Prostate gland (tissue), 2 donors: ENCODE data around the gene CST11. TPM values are rescaled to one million over a fixed set of nuclear protein-coding genes. Genes with fewer than 3 reads are reported as not detected.
A peak's percentile ranks its signal among the peaks of the same experiment; 100 is the strongest.

Experiments used
- DNase-seq: peaks from one replicate; pipeline ENCODE4 v3.0.0-alpha.2; 2019; ENCODE audit warnings: low spot score
- H3K27ac ChIP-seq, 2 donors: fragments of 200-600 bp; sonication (generic); 2 replicates each; pipeline ENCODE4 v1.5.1; 2017 to 2019
- H3K27me3 ChIP-seq: fragments of 200-600 bp; sonication (generic); replicated peaks from 2 replicates; pipeline ENCODE4 v1.5.1; 2019; ENCODE audit not compliant: insufficient read depth
- H3K36me3 ChIP-seq, 2 donors: fragments of 200-600 bp; sonication (generic); 1 replicate in 1 of 2; 2 replicates in 1 of 2; pipeline versions ENCODE4 v1.5.1 to v1.8.1; 2017 to 2019
- H3K4me1 ChIP-seq: fragments of 200-600 bp; sonication (generic); replicated peaks from 2 replicates; pipeline ENCODE4 v1.5.1; 2019
- H3K4me3 ChIP-seq, 2 donors: fragments of 200-600 bp; sonication (generic); 2 replicates each; pipeline ENCODE4 v1.5.1; 2017 to 2019
- H3K9me3 ChIP-seq: fragments of 200-600 bp; sonication (generic); 2 replicates; pipeline ENCODE4 v1.5.1; 2017
- POLR2A ChIP-seq: fragments of 450-650 bp; IDR thresholded peaks from one replicate; pipeline ENCODE4 v1.6.1; 2016; ENCODE audit warnings: antibody characterized with exemption, mild to moderate bottlenecking
- POLR2AphosphoS5 ChIP-seq: sonication (generic); formaldehyde crosslinking; IDR thresholded peaks from one replicate; pipeline ENCODE4 v1.6.1; 2017; ENCODE audit warnings: antibody characterized with exemption
- WGBS: methylation state at CpG from one replicate; pipeline ENCODE4 v1.1.5; 2018; 5-methylcytosine and 5-hydroxymethylcytosine counted together
- intact Hi-C: fragments of 100-400 bp; cut with DNase I; formaldehyde crosslinking; loops from one replicate; pipeline ENCODE4 v1.14.2; 2022
- total RNA-seq, 2 donors: library from RNA; depleted of rRNA; stranded (reverse); fragments of >200 nt; gene quantifications; one replicate each; pipeline ENCODE4 v1.1.0, GENCODE V29; 2016
- TF ChIP-seq, protein P1 (sequence below), 4 experiments: fragments of 200-600 bp in 2 of 4; fragments of 450-650 bp in 2 of 4; sonication (generic) in 2 of 4; IDR thresholded peaks; 1 replicate in 3 of 4; 2 replicates in 1 of 4; pipeline ENCODE4 v1.5.1; 2016 to 2019; ENCODE audit warnings: antibody characterized with exemption in 4 of 4, mild to moderate bottlenecking in 2 of 4, moderate library complexity in 2 of 4

CST11 gene
- total RNA-seq, 2 donors from 2014 or later = not detected

DNA sequence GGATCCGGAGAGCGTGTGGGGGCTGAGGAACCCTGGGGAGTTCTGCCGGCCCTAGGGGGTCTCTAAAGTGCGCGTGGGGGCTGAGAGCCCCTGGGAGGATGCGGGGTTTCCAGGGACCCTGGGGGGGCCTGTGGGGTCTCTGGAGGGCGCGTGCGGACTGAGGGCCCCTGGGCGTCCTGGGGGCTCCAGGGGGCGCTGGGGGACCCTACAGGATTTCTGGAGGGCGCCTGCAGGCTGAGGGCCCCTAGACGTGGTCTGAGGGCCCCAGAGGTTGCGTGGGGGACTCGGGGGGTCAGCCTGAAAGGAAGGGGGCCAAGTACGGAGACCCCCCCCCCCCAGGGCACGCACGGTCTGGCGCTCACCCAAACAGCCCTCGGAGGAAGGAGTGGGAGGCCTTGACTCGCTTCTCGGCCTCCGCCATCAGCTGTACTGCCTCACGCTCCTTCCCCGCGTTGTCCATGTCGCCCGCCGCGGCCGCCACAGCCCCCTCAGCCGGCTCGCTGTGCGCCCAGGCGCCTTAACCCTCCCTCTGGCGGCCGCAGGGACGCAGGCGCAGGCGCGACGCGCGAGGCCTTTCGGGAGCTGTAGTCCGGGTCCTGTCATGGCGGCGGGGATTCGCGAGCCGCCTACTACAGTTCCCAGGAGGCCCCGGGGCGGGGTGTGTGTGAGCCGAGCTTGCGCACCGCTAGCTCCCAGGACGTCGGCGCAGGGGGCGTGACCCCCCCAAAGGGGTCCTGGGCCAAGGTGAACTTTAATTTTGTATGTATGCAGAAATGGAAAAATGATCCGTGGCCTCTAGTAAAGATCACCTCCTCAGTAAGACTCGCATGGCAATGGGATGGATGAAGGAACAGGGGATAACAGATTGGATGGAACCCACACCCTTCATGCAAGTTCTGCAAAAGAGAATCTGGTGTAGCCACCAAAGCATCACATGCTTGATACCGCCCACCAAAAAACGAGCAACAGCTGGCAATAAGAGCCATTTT lies 31.4 kb downstream of the CST11 start, which contains the start of gene NAPB:
Gene NAPB, minus strand, starts transcription at position 546 of the 989 bp plus-strand sequence. Its CDS starts 86 bp downstream, at position 460.
- TF ChIP-seq, protein P1, sequence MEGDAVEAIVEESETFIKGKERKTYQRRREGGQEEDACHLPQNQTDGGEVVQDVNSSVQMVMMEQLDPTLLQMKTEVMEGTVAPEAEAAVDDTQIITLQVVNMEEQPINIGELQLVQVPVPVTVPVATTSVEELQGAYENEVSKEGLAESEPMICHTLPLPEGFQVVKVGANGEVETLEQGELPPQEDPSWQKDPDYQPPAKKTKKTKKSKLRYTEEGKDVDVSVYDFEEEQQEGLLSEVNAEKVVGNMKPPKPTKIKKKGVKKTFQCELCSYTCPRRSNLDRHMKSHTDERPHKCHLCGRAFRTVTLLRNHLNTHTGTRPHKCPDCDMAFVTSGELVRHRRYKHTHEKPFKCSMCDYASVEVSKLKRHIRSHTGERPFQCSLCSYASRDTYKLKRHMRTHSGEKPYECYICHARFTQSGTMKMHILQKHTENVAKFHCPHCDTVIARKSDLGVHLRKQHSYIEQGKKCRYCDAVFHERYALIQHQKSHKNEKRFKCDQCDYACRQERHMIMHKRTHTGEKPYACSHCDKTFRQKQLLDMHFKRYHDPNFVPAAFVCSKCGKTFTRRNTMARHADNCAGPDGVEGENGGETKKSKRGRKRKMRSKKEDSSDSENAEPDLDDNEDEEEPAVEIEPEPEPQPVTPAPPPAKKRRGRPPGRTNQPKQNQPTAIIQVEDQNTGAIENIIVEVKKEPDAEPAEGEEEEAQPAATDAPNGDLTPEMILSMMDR (IDR thresholded peaks at IDR 0.05) = peak; percentile 35 to 92 (median 62)
- TF ChIP-seq POLR2AphosphoS5 = peak; percentile 97
- TF ChIP-seq POLR2A = peak; percentile 95
- H3K9me3 ChIP-seq = no peaks in the 10 kb centered on the region
- peaks cover 4% of the 10 kb centered on the region for H3K4me1 ChIP-seq
- no peaks in the 10 kb centered on the region for H3K36me3 ChIP-seq
- H3K4me3 ChIP-seq = peak within 1 kb of the TSS; percentile 83 to 86
- WGBS = under 1% methylated on average over 61 of the region's 64 CpGs
- DNase-seq = peak; percentile 93
- H3K27ac ChIP-seq = peak within 1 kb of the TSS; percentile 85 to 86
- no peaks in the 10 kb centered on the region for H3K27me3 ChIP-seq
- intact Hi-C loops = loop anchor here (5.0 to 10.0 kb wide), 2 partner anchors 59 to 214 kb away; partner anchors contain the start of genes CST3 and GZF1

DNA sequence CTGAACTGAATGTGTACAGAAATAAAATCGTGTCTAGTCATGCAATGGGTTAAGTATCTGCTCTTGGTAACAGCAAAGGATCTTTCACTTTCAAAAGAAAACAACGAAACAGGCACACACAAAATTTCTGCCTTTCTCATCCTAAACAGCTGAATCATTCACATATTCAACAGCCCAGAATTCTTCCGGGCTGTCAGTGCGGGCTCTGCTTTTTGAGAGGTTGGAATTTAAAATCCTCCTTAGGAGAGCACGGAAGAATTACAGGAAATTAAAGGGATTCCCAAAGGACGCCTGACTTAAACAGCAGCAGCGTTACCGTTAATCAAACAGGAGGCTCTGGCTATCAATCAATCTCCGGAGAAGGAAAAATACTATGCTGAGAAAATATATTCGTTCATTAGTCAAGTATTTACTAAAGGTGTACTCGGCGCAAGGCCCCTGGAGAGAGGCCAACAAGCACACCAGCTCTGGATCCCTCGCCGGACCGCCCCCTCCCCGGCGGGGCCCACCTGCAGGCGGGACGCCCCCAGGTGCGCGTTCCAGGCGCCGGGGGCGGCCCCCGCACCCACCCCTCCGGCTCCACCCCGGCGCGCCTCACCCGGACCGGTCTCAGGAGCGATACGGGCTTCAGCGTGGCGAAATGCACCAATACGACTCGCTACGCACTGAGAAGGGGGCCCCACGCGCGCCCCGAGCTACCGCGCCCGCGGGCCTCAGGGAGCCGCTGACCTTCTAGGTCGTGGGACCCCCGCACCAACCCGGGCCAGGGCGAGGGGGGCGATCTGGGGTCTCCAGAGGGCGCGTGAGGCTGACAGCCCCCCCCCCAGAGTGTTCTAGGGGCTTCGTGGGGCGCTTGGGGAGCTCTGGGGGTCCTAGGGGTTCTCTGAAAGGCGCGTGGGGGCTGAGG lies 32.4 kb downstream of the CST11 start:
- H3K4me1 ChIP-seq = peaks cover 4% of the 10 kb centered on the region
- peak overlapping the region; percentile 85 to 86 for H3K27ac ChIP-seq
- intact Hi-C loops = loop anchor here (1.0 to 10.0 kb wide), 3 partner anchors 58 to 215 kb away; partner anchors contain the start of genes CST3, GZF1 and NXT1
- under 1% methylated on average over 54 of the region's 58 CpGs for WGBS
- no peaks in the 10 kb centered on the region for H3K9me3 ChIP-seq
- H3K36me3 ChIP-seq = no peaks in the 10 kb centered on the region
- H3K27me3 ChIP-seq = no peaks in the 10 kb centered on the region
- no peak for TF ChIP-seq POLR2AphosphoS5
- TF ChIP-seq POLR2A = no peak
- TF ChIP-seq, protein P1 (IDR thresholded peaks at IDR 0.05) = no peak
- peak; percentile 28 for DNase-seq
- H3K4me3 ChIP-seq = peak overlapping the region; percentile 83 to 86

DNA sequence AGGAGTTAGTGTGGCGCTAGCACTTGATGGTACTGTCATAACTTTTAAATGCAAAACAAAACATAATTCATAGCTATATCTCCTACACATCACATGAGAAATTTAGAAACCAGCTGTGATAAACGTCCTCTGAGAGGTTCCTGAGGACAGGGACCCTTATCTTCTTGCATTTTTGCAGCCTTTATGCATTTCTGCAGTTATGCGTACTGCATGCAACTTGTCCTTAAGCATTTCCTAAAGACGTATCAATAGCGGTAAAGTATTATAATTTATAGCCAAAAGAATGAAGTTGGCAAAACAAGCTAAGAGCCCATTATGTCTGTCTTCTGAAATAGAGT lies 33.0 kb downstream of the CST11 start:
- WGBS = 22% methylated on average over 5 of the region's 5 CpGs
- Histone ChIP-seq H3K4me1 (peaks cover 4% of the 10 kb centered on the region), H3K27ac (peak overlapping the region; percentile 85 to 86), H3K9me3 (no peaks in the 10 kb centered on the region), H3K36me3 (no peaks in the 10 kb centered on the region), H3K4me3 (peak overlapping the region; percentile 83 to 86), H3K27me3 (no peaks in the 10 kb centered on the region)
- no peak for DNase-seq
- TF ChIP-seq, protein P1 (IDR thresholded peaks at IDR 0.05) = no peak
- TF ChIP-seq POLR2AphosphoS5 (no peak), POLR2A (no peak)
- intact Hi-C loops = loop anchor here (1.0 kb wide), 1 partner anchor 69 kb away; the partner anchor contains the start of gene NXT1

DNA sequence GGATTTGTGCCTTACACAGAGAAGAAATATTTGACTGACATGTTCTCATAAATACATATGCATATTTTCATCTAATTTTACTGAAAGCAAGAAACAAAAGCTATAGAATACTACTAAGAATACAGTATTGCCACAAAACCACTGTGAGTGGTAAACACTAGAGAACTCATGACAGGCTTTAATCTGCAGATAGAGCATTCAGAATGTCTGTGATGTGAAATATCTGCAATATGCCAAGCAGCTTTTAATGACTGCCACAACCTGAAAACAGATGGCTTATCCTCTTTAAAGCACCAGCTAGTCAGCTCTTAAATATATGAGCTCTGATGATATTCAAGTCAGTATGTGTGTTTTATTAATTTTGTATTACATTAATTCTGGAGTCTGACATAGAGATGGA lies 34.8 kb downstream of the CST11 start:
- no peaks in the 10 kb centered on the region for H3K9me3 ChIP-seq
- H3K4me1 ChIP-seq = peaks cover 4% of the 10 kb centered on the region
- no peaks in the 10 kb centered on the region for H3K27me3 ChIP-seq
- no peak overlapping the region for H3K4me3 ChIP-seq
- intact Hi-C loops = no loop called here
- TF ChIP-seq POLR2AphosphoS5 (no peak), POLR2A (no peak)
- TF ChIP-seq, protein P1 (IDR thresholded peaks at IDR 0.05) = no peak
- no peak for DNase-seq
- no peak overlapping the region for H3K27ac ChIP-seq
- H3K36me3 ChIP-seq = no peaks in the 10 kb centered on the region
